OCI-LY7 (cell line): ENCODE results near the gene EPB41L4A.

Experiments
- CTCF ChIP-seq: fragments of 200-600 bp; sonication (generic); conservative IDR thresholded peaks from 2 replicates; pipeline ENCODE4 v1.5.1; 2014; ENCODE audit warnings: mild to moderate bottlenecking, antibody characterized with exemption, low read length, moderate library complexity, mixed read lengths
- EZH2phosphoT487 ChIP-seq: fragments of 200-600 bp; sonication (generic); IDR thresholded peaks from 2 replicates; pipeline ENCODE4 v1.6.1; 2018; ENCODE audit warnings: low read depth, borderline replicate concordance, mild to moderate bottlenecking, mixed run types, antibody characterized with exemption, low read length, moderate library complexity, mixed read lengths

GRCh38 chr5:112161392-112161748 lies 257.7 kb downstream of the EPB41L4A start:
- TF ChIP-seq EZH2phosphoT487 (no peak), CTCF (no peak)
